Measurements from ENCODE around the gene S100PBP. TPM values are rescaled to one million over a fixed set of nuclear protein-coding genes. Genes with fewer than 3 reads are reported as not detected.

Gene S100PBP
- total RNA-seq, 1 experiment from 2014 or later = 69.3 TPM

DNA sequence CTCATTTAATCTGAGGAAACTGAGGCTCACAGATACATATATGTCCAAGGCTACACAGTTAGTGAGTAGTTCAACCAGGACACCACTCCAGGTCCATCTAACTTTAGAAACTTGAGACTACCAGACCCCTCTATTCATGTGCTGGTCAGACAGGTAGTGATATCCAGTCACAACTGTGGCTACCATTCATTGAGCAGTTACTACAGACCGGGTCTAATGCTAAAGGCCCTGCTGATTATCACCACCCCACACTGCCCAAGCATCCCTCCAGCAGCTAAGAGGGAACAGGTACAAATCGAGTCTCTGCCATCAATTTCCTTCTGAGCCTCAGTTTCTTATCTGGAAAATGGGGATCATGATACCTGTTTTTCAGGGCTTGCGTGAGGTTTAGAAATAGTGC, 74.2 kb downstream of the S100PBP start:
- POLR2A ChIA-PET (ENCODE audit: low non-redundant PET) = no interaction called here
- intact Hi-C loops (cut with micrococcal nuclease; ENCODE audit: unreplicated experiment) = no loop called here
- Histone ChIP-seq H3K4me3 (ENCODE audit: low read depth, low read length, poor library complexity, severe bottlenecking) (no peak overlapping the region), H3K9me3 (ENCODE audit: low read depth, low read length, poor library complexity, severe bottlenecking) (no peaks in the 10 kb centered on the region), H3K27me3 (replicated peaks; ENCODE audit: insufficient read depth, low read depth, low read length, poor library complexity) (peaks cover 11% of the 10 kb centered on the region), H3K27ac (ENCODE audit: low read depth, low read length, poor library complexity, severe bottlenecking) (no peak overlapping the region), H3K4me1 (ENCODE audit: insufficient read depth, low read length, poor library complexity, severe bottlenecking) (peaks cover 14% of the 10 kb centered on the region), H3K36me3 (ENCODE audit: insufficient read depth, low read length, poor library complexity, severe bottlenecking) (no peaks in the 10 kb centered on the region)
- BruUV-seq (replicated peaks) = no TSS peak
- DNase-seq (ENCODE audit: low spot score) = no peak
- CTCF ChIA-PET = interaction anchor here (0.7 kb wide), 1 partner anchor 371 kb away, joined by 3 read pairs; no protein-coding TSS in a partner anchor
- no peak for TF ChIP-seq EZH2 (IDR thresholded peaks at IDR 0.05; ENCODE audit: borderline replicate concordance, low read depth, low read length, poor library complexity, severe bottlenecking)
- TF ChIP-seq CTCF (conservative IDR thresholded peaks at IDR 0.05; ENCODE audit: low read depth, low read length) = no peak

DNA sequence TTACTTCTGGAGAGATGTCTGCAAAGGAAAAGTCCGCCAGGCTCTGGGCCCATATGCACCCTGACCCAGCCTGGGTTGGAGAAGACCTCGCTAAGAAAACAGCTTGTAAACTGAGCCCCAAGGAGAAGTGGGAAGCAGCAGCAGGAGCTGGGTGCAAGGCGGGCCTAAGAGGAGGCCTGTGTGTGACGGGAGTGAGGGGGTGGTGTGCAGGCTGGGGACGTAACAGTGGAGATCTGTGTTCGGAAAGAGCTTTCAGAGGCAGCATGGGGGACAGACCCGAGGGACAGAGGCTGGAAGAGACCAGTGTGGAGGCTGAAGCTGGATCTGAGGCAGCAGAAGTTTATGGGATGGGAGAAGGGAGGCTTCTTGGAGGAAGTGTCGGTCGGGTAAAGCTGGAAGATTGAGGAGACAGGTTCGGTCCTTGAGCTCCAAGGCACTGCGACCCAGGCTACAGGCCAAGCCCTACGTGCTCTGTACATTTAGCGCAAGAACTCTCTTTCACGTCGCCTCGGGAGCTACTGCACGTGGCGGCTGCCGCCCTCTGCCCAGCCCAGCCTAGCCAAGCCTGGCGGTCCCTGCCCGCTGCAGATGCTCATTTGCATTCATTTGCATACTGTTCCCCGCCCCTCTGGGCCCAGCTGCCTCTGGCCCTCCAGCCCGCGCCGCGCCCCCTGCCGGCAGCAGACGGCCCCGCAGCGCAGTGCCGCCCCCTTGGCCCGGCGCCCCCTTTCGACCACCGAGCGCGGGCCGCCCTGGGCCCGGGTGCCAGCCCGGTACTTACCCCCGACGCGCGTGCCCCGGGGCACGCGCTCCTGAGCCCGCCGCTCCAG, 75.1 kb downstream of the S100PBP start:
- BruUV-seq (replicated peaks) = no TSS peak
- TF ChIP-seq CTCF (conservative IDR thresholded peaks at IDR 0.05; ENCODE audit: low read depth, low read length) = peak; percentile 64
- TF ChIP-seq EZH2 (IDR thresholded peaks at IDR 0.05; ENCODE audit: borderline replicate concordance, low read depth, low read length, poor library complexity, severe bottlenecking) = no peak
- Histone ChIP-seq H3K36me3 (ENCODE audit: insufficient read depth, low read length, poor library complexity, severe bottlenecking) (no peaks in the 10 kb centered on the region), H3K27ac (ENCODE audit: low read depth, low read length, poor library complexity, severe bottlenecking) (no peak overlapping the region), H3K27me3 (replicated peaks; ENCODE audit: insufficient read depth, low read depth, low read length, poor library complexity) (peaks cover 2% of the 10 kb centered on the region), H3K9me3 (ENCODE audit: low read depth, low read length, poor library complexity, severe bottlenecking) (no peaks in the 10 kb centered on the region), H3K4me1 (ENCODE audit: insufficient read depth, low read length, poor library complexity, severe bottlenecking) (peaks cover 14% of the 10 kb centered on the region), H3K4me3 (ENCODE audit: low read depth, low read length, poor library complexity, severe bottlenecking) (peak overlapping the region; percentile 55)
- ChIA-PET POLR2A (ENCODE audit: low non-redundant PET) (no interaction called here), CTCF (interaction anchor here (0.5 to 2.2 kb wide), 8 partner anchors 12 to 741 kb away, joined by 3 to 13 read pairs (median 6); no protein-coding TSS in a partner anchor)
- DNase-seq (ENCODE audit: low spot score) = peak; percentile 81
- intact Hi-C loops (cut with micrococcal nuclease; ENCODE audit: unreplicated experiment) = no loop called here

DNA sequence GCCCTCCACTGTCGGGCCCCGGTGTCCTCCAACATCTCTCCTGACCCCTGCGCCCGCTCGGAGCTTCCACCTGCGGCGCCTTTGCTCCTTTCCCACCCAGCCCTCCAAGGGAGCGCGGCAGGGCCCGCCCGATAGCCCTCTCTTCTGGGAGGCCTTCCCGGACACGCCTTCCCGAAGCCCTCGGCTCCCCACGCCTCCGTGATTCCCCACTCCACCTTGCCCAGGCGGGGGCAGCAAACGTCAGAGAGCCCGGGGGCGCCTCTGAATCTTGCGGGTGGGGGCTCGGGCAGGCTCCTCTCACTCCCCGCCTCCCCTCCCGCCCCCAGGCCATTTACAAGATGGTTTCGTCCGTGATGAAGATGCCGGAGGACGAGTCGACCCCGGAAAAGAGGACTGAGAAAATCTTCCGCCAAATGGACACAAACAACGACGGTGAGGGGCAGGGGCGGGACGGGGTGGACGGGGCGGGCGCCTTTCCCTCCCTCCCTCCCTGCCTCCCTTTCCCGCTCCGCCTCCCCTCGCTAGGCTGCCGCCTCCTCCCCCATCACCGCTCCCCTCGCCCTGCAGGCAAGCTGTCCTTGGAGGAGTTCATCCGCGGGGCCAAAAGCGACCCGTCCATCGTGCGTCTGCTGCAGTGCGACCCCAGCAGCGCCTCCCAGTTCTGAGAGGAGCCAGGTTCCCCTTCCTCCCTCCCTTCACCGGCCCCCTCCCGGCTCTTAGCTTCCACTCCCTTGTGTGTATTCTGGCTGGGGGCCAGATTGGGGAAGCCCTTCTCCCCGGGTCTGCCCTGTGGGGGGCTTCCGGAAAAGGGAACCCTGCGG, 76.0 kb downstream of the S100PBP start:
- TF ChIP-seq EZH2 (IDR thresholded peaks at IDR 0.05; ENCODE audit: borderline replicate concordance, low read depth, low read length, poor library complexity, severe bottlenecking) = no peak
- TF ChIP-seq CTCF (conservative IDR thresholded peaks at IDR 0.05; ENCODE audit: low read depth, low read length) = peak; percentile 37; the same call in 1 of the 2 replicates
- Histone ChIP-seq H3K27me3 (replicated peaks; ENCODE audit: insufficient read depth, low read depth, low read length, poor library complexity) (no peaks in the 10 kb centered on the region), H3K36me3 (ENCODE audit: insufficient read depth, low read length, poor library complexity, severe bottlenecking) (no peaks in the 10 kb centered on the region), H3K9me3 (ENCODE audit: low read depth, low read length, poor library complexity, severe bottlenecking) (no peaks in the 10 kb centered on the region), H3K4me1 (ENCODE audit: insufficient read depth, low read length, poor library complexity, severe bottlenecking) (peaks cover 14% of the 10 kb centered on the region), H3K4me3 (ENCODE audit: low read depth, low read length, poor library complexity, severe bottlenecking) (peak overlapping the region; percentile 55), H3K27ac (ENCODE audit: low read depth, low read length, poor library complexity, severe bottlenecking) (no peak overlapping the region)
- no TSS peak for BruUV-seq (replicated peaks)
- intact Hi-C loops (cut with micrococcal nuclease; ENCODE audit: unreplicated experiment) = no loop called here
- ChIA-PET CTCF (interaction anchor here (0.5 to 2.2 kb wide), 6 partner anchors 15 to 679 kb away, joined by 3 to 13 read pairs (median 6); no protein-coding TSS in a partner anchor), POLR2A (ENCODE audit: low non-redundant PET) (interaction anchor here (0.6 kb wide), 1 partner anchor 169 kb away, joined by 4 read pairs; no protein-coding TSS in a partner anchor)
- DNase-seq (ENCODE audit: low spot score) = peak; percentile 67
